GM19043 (cell line): Measurements from ENCODE around the gene PLXND1.
"Not testable (repeated sequence)": the region's sequence is repeated elsewhere in the genome, so short reads cannot be mapped to it uniquely, and the experiment has no call there.

Source experiments
- ATAC-seq: cut with Tn5 transposase; IDR thresholded peaks from one replicate; pipeline ENCODE4 v1.9.1; 2021; ENCODE audit warnings: low read depth; ENCODE audit not compliant: unreplicated experiment

The PLXND1 gene

GRCh38 chr3:129532261-129532660 lies 74.2 kb downstream of the PLXND1 start:
- ATAC-seq, result no peak

- no peak for ATAC-seq
These were observed 74.8 kb downstream of the PLXND1 start for GRCh38 chr3:129531699-129532098.

- ATAC-seq, result no peak
These were observed 75.7 kb downstream of the PLXND1 start for GRCh38 chr3:129530821-129531220.

GRCh38 chr3:129530251-129530791 lies 76.2 kb downstream of the PLXND1 start:
- no peak for ATAC-seq

GRCh38 chr3:129529436-129530210 lies 76.9 kb downstream of the PLXND1 start:
- ATAC-seq, result no peak

GRCh38 chr3:129528589-129529100 lies 77.8 kb downstream of the PLXND1 start, which contains the start of gene RHO:
Gene RHO (plus strand): TSS chr3:129528639. CDS start chr3:129528734, 95 bp downstream.
- ATAC-seq, result no peak

GRCh38 chr3:129527262-129527661 lies 79.2 kb downstream of the PLXND1 start:
- ATAC-seq, result no peak

- ATAC-seq, result peak; percentile 87
These were observed 80.2 kb downstream of the PLXND1 start for GRCh38 chr3:129526121-129526900.

GRCh38 chr3:129525341-129525968 lies 81.0 kb downstream of the PLXND1 start:
- no peak for ATAC-seq

GRCh38 chr3:129524081-129524480 lies 82.4 kb downstream of the PLXND1 start:
- ATAC-seq, result no peak

GRCh38 chr3:129522953-129523352 lies 83.5 kb downstream of the PLXND1 start:
- ATAC-seq, result no peak

- ATAC-seq, result no peak
These were observed 84.9 kb downstream of the PLXND1 start for GRCh38 chr3:129521611-129522010.

- ATAC-seq, result no peak
These were observed 85.5 kb downstream of the PLXND1 start for GRCh38 chr3:129520960-129521359.

GRCh38 chr3:129519896-129520715 lies 86.4 kb downstream of the PLXND1 start:
- ATAC-seq, result no peak

- no peak for ATAC-seq
These were observed 87.0 kb downstream of the PLXND1 start for GRCh38 chr3:129519449-129519848.

- no peak for ATAC-seq
These were observed 87.9 kb downstream of the PLXND1 start for GRCh38 chr3:129518581-129518980.

- no peak for ATAC-seq
These were observed 88.4 kb downstream of the PLXND1 start for GRCh38 chr3:129518038-129518561.

- ATAC-seq, result no peak
These were observed 89.0 kb downstream of the PLXND1 start for GRCh38 chr3:129517516-129517915.

GRCh38 chr3:129515821-129516432 lies 90.5 kb downstream of the PLXND1 start:
- ATAC-seq, result not testable (repeated sequence)
